COR-L47 (cell line): ENCODE measurements around the gene BAIAP3.
"Not testable (repeated sequence)": the region's sequence is repeated elsewhere in the genome, so short reads cannot be mapped to it uniquely, and the experiment has no call there.

ENCODE experiments used
- DNase-seq: peaks from one replicate; lab custom pipeline; 2025; lab: John Stamatoyannopoulos, UW

The BAIAP3 gene

GRCh38 chr16:1333149-1333812, at the start of gene BAIAP3:
Gene BAIAP3, plus strand, starts transcription at chr16:1333645. Its CDS starts 4,905 bp downstream, at chr16:1338550.
- DNase-seq: no peak

- DNase-seq: no peak
Observed at GRCh38 chr16:1283996-1284616, 49.3 kb upstream of the BAIAP3 start.

DNA sequence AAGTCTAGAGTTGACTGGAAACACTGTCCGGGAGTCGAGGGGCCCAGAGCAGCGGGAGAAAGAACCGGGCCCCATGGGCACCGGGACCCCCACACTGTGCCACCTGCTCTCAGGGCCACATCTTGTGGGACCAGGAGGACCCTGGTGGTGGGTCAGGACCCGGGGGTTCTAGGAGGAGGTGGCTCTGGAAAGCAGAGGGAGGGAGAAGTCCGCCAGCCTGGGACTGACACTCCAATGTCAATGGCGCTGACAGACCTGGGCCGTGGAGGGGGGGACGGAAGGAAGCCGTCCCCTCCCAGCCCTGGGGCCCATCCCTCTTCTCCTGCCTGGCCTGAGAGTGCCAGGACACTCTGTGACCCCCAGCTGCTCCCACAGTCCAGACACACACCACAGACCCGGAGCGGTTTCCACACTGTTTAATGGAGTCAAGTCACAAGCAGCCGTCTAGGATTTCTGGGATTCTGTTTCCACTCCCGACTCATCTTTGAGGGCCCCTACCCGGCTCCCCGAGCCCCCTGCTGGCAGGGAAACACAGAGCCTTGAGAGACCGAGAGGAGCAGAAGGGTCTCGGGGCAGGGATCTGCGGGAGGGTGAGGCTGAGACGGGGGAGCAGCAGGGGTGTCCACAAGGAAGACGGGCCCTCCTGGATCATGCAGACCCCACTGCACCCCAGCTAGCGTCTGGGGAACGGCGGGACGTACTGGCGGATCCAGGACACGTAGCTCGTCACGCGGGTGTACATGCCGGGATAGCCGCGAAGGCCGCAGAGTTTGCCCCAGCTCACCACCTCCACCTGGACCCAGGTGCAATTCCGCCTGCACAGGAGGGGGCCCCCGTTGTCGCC, 47.6 kb upstream of the BAIAP3 start:
- DNase-seq: no peak

DNA sequence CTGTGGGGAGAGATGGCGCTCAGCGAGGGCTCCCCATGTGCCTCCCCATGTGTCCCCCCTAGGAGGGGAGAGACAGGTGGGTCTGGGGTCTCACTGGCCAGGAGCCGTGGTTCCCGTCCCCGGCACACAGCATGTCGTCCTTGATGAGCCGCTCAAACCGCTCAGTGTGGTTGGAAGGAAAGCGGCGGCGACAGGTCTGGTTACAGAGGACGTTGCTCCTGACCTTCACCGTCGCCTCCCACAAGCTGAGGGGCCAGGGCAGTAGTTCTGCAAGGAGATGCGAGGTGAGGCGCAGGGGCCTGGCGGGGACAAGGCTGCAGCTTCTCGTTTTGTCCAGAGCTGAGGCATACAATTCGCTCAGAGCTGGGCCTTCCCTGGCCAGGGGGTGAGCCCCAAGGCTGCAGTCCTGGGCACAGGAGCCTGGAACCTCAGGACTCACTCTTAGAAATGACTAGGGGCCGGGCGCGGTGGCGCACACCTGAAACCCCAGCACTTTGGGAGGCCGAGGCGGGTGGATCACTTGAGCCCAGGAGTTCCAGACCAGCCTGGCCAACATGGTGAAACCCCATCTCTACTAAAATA, 46.8 kb upstream of the BAIAP3 start:
- no peak for DNase-seq

GRCh38 chr16:1287982-1288670, 45.3 kb upstream of the BAIAP3 start:
- DNase-seq: no peak

- peak; percentile 68 for DNase-seq
Observed at GRCh38 chr16:1288813-1289476, 44.5 kb upstream of the BAIAP3 start.

- DNase-seq: no peak
Observed at GRCh38 chr16:1289477-1289866, 44.0 kb upstream of the BAIAP3 start.

GRCh38 chr16:1290063-1290501, 43.4 kb upstream of the BAIAP3 start:
- no peak for DNase-seq

- no peak for DNase-seq
Observed at GRCh38 chr16:1290860-1291575, 42.4 kb upstream of the BAIAP3 start.

GRCh38 chr16:1291576-1291974, 41.9 kb upstream of the BAIAP3 start:
- DNase-seq: peak; percentile 69

DNA sequence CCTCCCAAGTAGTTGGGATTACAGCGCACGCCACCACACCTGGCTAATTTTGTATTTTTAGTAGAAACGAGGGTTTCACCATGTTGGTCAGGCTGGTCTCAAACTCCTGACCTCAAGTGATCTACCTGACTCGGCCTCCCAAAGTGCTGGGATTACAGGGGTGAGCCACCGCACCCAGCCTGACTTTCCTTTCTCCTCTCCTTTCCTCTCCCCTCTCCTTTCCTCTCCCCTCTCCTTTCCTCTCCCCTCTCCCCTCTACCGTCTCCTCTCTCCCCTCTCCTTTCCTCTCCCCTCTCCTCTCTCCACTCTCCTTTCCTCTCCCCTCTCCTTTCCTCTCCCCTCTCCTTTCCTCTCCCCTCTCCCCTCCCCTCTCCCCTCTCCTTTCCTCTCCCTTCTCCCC, 41.2 kb upstream of the BAIAP3 start:
- DNase-seq: not testable (repeated sequence)

- DNase-seq: not testable (repeated sequence)
Observed at GRCh38 chr16:1292808-1293207, 40.6 kb upstream of the BAIAP3 start.

DNA sequence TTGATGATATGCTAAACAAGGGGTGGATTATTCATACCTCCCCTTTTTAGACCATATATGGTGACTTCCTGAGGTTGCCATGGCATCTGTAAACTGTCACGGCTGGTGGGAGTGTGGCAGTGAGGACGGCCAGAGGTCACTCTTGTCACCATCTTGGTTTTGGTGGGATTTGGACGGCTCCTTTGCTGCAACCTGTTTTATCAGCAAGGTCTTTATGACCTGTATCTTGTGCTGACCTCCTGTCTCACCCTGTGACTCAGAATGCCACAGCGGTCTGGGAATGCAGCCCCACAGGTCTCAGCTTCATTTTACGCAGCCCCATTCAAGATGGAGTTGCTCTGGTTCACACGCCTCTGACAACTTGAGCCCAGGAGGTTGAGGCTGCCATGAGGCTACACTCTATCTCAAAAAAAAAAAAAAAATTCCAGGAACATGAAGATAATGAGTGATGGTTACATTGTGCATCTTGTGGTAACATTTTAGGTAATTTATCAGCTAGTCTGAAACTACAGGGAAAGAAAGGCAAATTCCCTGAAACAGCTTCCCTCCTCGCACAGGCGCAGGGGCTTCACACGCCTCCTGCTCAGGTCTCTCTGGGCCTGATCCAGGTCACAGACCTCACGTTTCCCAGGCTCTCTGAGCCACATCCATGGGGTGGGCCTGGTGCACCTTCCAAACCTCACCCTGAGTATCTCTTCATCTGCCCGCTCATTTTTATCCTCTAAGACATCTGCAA, 39.4 kb upstream of the BAIAP3 start:
- no peak for DNase-seq

GRCh38 chr16:1295465-1295864, 38.0 kb upstream of the BAIAP3 start:
- no peak for DNase-seq

DNA sequence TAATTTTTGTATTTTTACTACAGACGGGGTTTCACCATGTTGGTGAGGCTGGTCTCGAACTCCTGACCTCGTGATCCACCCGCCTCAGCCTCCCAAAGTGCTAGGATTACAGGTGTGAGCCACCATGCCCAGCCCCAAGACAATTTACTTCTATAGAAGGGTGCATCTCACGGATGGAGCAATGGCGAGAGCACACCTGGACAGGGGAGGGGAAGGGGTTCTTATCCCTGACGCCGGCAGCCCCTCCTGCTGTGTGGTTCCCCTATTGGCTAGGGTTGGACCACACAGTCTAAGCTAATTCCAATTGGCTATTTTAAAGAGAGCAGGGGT, 36.8 kb upstream of the BAIAP3 start:
- DNase-seq: not testable (repeated sequence)

DNA sequence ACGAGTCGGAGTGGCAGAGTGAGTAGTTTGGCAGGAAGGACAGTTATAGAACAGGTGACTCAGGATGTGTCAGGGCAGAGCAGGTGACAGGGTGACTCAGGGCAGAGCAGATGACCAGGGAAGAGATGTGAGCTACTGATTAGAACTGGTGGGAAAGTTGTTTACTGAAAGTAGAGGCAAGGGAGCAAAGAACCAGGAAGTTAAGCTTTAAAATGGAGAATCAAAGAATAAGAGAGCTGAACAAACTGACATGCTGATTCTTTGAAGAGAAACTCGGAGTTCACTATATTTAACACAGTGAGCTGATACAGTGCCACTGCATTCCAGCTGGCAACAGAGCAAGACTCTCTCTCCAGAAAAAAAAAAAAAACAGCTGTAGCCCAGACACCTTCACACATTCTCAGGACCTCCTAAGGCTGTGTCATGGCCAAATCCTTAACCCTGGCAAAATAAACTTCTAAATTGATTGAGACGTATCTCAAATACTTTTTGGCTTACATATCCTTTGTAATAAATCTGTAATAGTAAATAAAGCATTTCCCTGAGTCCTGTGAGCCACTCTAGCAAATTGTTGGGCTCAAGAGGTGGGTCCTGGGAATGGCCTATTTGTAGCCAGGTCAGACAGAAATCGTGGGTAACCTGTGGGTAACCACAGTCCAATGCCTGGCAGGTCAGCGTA, 36.3 kb upstream of the BAIAP3 start:
- DNase-seq: no peak

DNA sequence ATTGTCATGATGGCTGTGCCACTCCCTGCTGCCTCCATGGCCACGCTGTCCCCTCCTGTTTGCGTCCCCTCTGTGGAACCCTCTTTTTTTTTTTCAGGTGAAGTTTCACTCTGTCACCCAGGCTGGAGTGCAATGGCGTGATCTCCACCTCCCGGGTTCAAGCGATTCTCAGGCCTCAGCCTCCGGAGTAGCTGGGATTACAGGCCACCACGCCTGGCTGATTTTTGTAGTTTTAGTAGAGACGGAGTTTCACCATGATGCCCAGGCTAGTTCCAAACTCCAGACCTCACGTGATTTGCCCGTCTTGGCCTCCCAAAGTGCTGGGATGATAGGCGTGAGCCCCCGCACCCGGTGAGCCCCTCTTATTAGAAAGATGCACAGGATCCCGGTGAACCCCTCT, 35.0 kb upstream of the BAIAP3 start:
- DNase-seq: no peak

GRCh38 chr16:1299012-1299867, 34.2 kb upstream of the BAIAP3 start:
- no peak for DNase-seq

DNA sequence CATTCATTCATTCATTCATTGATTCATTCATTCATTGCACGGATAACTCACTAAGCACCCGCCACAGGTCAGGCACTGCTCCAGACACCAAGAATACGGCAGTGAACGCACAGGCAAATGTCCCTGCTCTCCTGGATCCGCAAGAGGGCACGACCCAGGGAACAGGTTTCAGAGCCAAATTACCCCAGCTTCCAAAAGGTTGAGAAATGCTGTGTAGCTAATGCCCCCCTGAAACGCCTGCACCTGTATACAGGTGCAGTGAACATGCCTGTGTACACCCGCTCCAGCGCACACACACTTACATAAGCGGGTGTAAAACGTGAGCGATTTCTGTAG, 33.6 kb upstream of the BAIAP3 start:
- DNase-seq: no peak
